GM19455 (cell line): ENCODE measurements around the gene CASP1.

Experiments used
- ATAC-seq: cut with Tn5 transposase; IDR thresholded peaks from one replicate; pipeline ENCODE4 v1.9.1; 2021; ENCODE audit not compliant: unreplicated experiment

The CASP1 gene

DNA sequence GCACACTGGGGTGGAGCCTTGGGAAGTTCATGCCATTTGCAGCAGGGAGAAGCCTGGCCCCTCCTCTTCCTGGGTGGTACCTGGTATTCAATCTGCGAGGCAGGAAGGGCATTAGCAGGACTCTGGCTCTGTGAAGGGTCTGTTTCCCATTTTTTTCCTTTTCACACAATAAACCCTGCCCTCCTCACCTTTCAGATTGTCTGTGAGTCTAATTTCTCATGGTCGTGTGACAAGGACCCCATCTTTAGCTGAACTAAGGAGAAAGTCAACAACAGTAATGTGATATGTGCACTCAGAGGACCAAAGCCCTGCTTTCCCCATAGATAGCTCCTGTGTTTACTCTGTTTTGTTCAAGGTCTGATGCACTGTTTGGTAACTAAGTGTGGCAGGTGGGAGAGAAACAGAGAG, 39.9 kb downstream of the CASP1 start:
- ATAC-seq = no peak

DNA sequence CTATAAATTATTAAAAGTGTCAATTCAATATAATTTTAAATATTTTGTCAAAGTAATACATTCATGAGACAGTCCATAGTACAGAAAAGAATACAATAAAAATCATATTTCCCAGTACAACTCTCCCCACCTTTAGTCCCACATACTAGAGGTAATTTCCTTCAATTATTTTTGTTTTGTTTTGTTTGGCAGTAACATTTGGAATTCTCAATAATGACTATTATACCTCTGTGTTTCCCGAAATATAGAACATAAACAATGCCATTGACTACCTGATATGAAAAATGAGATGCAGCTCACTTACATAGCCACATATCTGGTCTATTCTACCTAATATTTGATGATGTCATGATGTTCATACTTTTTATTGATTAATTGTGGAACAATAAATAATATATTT, 42.2 kb downstream of the CASP1 start:
- no peak for ATAC-seq

DNA sequence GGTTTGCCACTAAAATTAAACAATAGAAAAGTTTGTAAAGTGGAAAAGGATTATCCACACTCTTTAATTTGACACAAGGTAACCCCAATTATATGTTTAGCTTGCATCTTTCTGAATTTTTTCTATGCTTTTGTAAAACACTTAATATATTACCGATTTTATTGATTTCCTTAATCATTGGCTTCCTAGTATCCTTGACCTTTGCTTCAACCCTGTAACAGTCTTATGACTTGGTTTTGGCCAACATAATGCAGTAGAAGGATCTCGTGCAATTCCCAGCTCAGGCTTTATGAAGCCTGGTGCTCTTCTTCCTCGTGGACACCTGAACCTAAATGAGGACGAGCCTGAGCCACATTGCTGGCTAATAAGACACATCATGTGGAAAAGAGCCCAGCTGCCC, 43.0 kb downstream of the CASP1 start:
- ATAC-seq = no peak

DNA sequence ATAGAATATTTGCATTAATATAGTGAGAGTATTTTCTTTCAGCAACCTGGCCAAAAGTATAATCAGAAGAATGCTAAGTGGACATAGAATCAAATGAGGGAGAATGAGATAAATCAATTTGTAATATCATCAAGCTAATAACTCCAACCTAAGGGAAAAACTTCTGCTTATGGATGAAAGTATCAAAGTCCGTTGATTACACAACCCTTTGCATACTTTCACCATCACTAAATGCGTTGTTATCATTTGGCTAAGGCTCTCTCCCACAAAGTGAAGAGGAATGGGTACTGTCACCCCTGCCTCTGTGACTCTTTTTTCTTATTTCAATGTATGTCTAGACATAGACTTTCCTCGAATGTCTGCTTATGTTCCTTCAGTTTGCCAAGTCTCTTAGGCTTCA, 50.1 kb downstream of the CASP1 start:
- no peak for ATAC-seq

DNA sequence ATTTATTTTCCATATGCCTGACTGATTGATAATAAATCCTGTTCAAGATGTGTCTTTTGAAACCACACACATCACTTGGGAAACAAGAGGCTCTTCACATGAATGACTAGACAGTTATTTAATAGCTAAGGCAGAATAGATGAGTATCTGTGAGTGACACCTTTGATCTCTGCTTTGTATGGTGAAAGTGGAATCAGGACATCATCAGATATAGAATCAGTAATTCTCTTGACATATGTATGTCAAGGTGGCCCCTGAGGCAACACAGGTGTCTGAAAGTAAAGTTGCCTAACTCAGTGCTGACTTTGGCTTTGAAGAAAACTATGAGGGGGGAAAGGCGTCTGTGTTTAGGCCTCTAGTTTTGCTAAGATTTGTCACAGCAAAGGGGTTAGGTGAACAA, 55.1 kb downstream of the CASP1 start:
- no peak for ATAC-seq
